ENCODE measurements around the gene MPV17L. TPM values are rescaled to one million over a fixed set of nuclear protein-coding genes. Genes with fewer than 3 reads are reported as not detected.

The MPV17L gene
- total RNA-seq, 1 experiment from 2014 or later, result not detected

Other genes starting within 250 kb of the MPV17L start
- gene NPIPA5, start 17.5 kb upstream of the MPV17L start, total RNA-seq (2014; rRNA removed; shearing (Covaris generic); ENCODE audit: low replicate concordance), result 0.96 TPM in 1 of 2 replicates, not detected in the other
- gene BMERB1, start 38.8 kb downstream of the MPV17L start, total RNA-seq (2014; rRNA removed; shearing (Covaris generic); ENCODE audit: low replicate concordance), result 39.7 and 68.5 TPM in 2 replicates
- gene MARF1, start 247.4 kb downstream of the MPV17L start, total RNA-seq (2014; rRNA removed; shearing (Covaris generic); ENCODE audit: low replicate concordance), result 1.7 and 3.5 TPM in 2 replicates